Naive B cell (primary cell): ENCODE results near the gene KBTBD2. TPM values are rescaled to one million over a fixed set of nuclear protein-coding genes. Genes with fewer than 3 reads are reported as not detected.

Experiments used
- polyA plus RNA-seq, 6 donors: library from polyadenylated mRNA; unstranded; fragments of 300-500 nt; fragmentation: Illumina TruSeq; gene quantifications; one replicate each; pipeline ENCODE4 v1.2.3, GENCODE V29; 2021; ENCODE audit warnings: low read depth in 6 of 6

KBTBD2 gene
- polyA plus RNA-seq, 6 donors from 2014 or later: 29.8 to 112 (median 53.0) TPM

Other genes with a start within 250 kb of the KBTBD2 start
- under 1 TPM in 5 of 6 donors, not detected in 1; 0.44 to 1.00 (median 0.71) TPM for gene FKBP9, start 65.7 kb upstream of the KBTBD2 start, polyA plus RNA-seq
- 100 to 1,000 TPM; 131 to 206 (median 147) TPM for gene NT5C3A, start 171.0 kb upstream of the KBTBD2 start, polyA plus RNA-seq
- gene RP9, start 217.6 kb upstream of the KBTBD2 start, polyA plus RNA-seq: 100 to 1,000 TPM in 1 of 6 donors, 10 to 100 TPM in 5; 69.2 to 117 (median 82.4) TPM
- 10 to 100 TPM; 10.9 to 17.0 (median 13.0) TPM for gene BBS9, start 237.8 kb upstream of the KBTBD2 start, polyA plus RNA-seq